Psoas muscle (tissue), 8 donors: ENCODE results near the gene SERPINA4. TPM values are rescaled to one million over a fixed set of nuclear protein-coding genes. Genes with fewer than 3 reads are reported as not detected.
"Not testable (repeated sequence)": the region's sequence is repeated elsewhere in the genome, so short reads cannot be mapped to it uniquely, and the experiment has no call there.

Source experiments
- ATAC-seq, 4 donors: fragments of 200-7000 bp; cut with Tn5 transposase; one replicate each; pipeline ENCODE4 v1.9.1; 2020; ENCODE audit warnings: moderate library complexity in 3 of 4, mild to moderate bottlenecking in 2 of 4
- DNase-seq, 2 donors: peaks; one replicate each; pipeline ENCODE4 v3.0.0-alpha.2; 2020
- H3K27ac ChIP-seq: fragments of 200-600 bp; one replicate; pipeline ENCODE4 v1.8.0; 2022
- H3K27me3 ChIP-seq, 3 donors: fragments of 200-600 bp in 1 of 3; one replicate each; pipeline versions ENCODE4 v1.6.1 to v1.8.0; 2013 to 2022; ENCODE audit warnings: low read length in 2 of 3, mild to moderate bottlenecking in 2 of 3, moderate library complexity in 1 of 3; ENCODE audit not compliant: insufficient read depth in 3 of 3
- H3K36me3 ChIP-seq, 2 donors: fragments of 200-600 bp in 1 of 2; one replicate each; pipeline versions ENCODE4 v1.6.1 to v1.8.0; 2013 to 2022; ENCODE audit warnings: low read depth in 1 of 2, mild to moderate bottlenecking in 1 of 2, moderate library complexity in 1 of 2; ENCODE audit not compliant: insufficient read depth in 1 of 2
- H3K4me1 ChIP-seq: fragments of 200-600 bp; one replicate; pipeline ENCODE4 v1.8.0; 2022
- H3K4me3 ChIP-seq: fragments of 200-600 bp; one replicate; pipeline ENCODE4 v1.8.0; 2022; ENCODE audit warnings: mild to moderate bottlenecking
- H3K9me3 ChIP-seq: fragments of 200-600 bp; one replicate; pipeline ENCODE4 v1.8.0; 2022
- CTCF ChIP-seq: fragments of 200-600 bp; IDR thresholded peaks from one replicate; pipeline ENCODE4 v1.8.0; 2022; ENCODE audit warnings: antibody characterized with exemption
- WGBS, 3 donors: extraction: QIAGEN DNeasy Blood & Tissue Kit; methylation state at CpG; one replicate each; pipeline versions ENCODE4 v1.1.6 to v1.1.7; 2013; 5-methylcytosine and 5-hydroxymethylcytosine counted together
- intact Hi-C, 2 donors: fragments of 100-400 bp; cut with DNase I; formaldehyde crosslinking; loops; one replicate each; pipeline versions ENCODE4 v1.11.0 to v1.14.2; 2022
- polyA plus RNA-seq, 3 donors: library from polyadenylated mRNA; stranded (reverse); fragments of 200-250 nt; gene quantifications; one replicate each; pipeline ENCODE4 v1.2.3, GENCODE V29; 2013
- total RNA-seq, 4 donors: library from RNA; stranded (reverse); fragmentation: NEBNext Ultra II Directional in 2 of 4; extraction: Animal tissue kit (Norgen Biotek cat#: 25700) in 2 of 4; gene quantifications; one replicate each; pipeline versions ENCODE4 v1.2.1 to v1.2.4, GENCODE V29; 2021 to 2023
- donor health status: healthy with polysubstance abuse.
- donor health status: DM: no; HTN: no; CAD: no; lungs with moderate emphysema.
- donor health status: Bipolar disorder and iron deficiency.
- donor health status: healthy.
- donor health status: DM: yes; HTN: yes; CAD: no.
- donor health status: DM: no; HTN: no; CAD: no.
- donor health status: DM: no; HTN: no; CAD: no.
- donor health status: DM: yes; HTN: yes; CAD: no.

SERPINA4 gene
- total and polyA plus RNA-seq, 7 donors, result not detected

- intact Hi-C loops, result no loop called here
- Histone ChIP-seq H3K27ac (no peak overlapping the region), H3K36me3 (no peaks in the 10 kb centered on the region), H3K4me3 (no peak overlapping the region), H3K9me3 (no peaks in the 10 kb centered on the region), H3K4me1 (no peaks in the 10 kb centered on the region), H3K27me3 (peaks cover 0 to 2% (median 0%) of the 10 kb centered on the region in 3 donors)
- no peak for ATAC-seq
- no peak for TF ChIP-seq CTCF
- WGBS, 3 donors, result 76 to 86% (median 77%) methylated on average over 7 of the region's 7 CpGs
- DNase-seq, result no peak
Observed at GRCh38 chr14:94572637-94573303, 11.5 kb downstream of the SERPINA4 start.

- ATAC-seq (no peak), DNase-seq (no peak)
- H3K27me3 ChIP-seq, result peaks cover 0 to 2% (median 0%) of the 10 kb centered on the region in 3 donors
- WGBS, 3 donors, result 82 to 87% (median 85%) methylated on average over 6 of the region's 6 CpGs
- TF ChIP-seq CTCF, result no peak
- H3K27ac ChIP-seq, result no peak overlapping the region
- no peaks in the 10 kb centered on the region for H3K4me1 ChIP-seq
- no peaks in the 10 kb centered on the region for H3K9me3 ChIP-seq
- H3K4me3 ChIP-seq, result no peak overlapping the region
- intact Hi-C loops, result no loop called here
- H3K36me3 ChIP-seq, result no peaks in the 10 kb centered on the region
Observed at GRCh38 chr14:94573475-94574277, 12.4 kb downstream of the SERPINA4 start.

GRCh38 chr14:94574336-94574735, 13.1 kb downstream of the SERPINA4 start:
- H3K27ac ChIP-seq, result no peak overlapping the region
- intact Hi-C loops, result no loop called here
- H3K4me3 ChIP-seq, result no peak overlapping the region
- H3K4me1 ChIP-seq, result no peaks in the 10 kb centered on the region
- no peaks in the 10 kb centered on the region for H3K36me3 ChIP-seq
- WGBS, 3 donors, result 79 to 83% (median 81%) methylated on average over 3 of the region's 3 CpGs
- H3K9me3 ChIP-seq, result no peaks in the 10 kb centered on the region
- peaks cover 0 to 2% (median 0%) of the 10 kb centered on the region in 3 donors for H3K27me3 ChIP-seq
- ATAC-seq (no peak), DNase-seq (no peak)
- no peak for TF ChIP-seq CTCF

GRCh38 chr14:94575730-94576585, 14.7 kb downstream of the SERPINA4 start:
- H3K27ac ChIP-seq, result no peak overlapping the region
- intact Hi-C loops, result no loop called here
- peak in 2 of 4 donors; percentile 51 to 59 for ATAC-seq
- DNase-seq, result no peak
- no peak overlapping the region for H3K4me3 ChIP-seq
- TF ChIP-seq CTCF, result no peak
- 72 to 84% (median 75%) methylated on average over 5 of the region's 5 CpGs for WGBS, 3 donors
- no peaks in the 10 kb centered on the region for H3K36me3 ChIP-seq
- peaks cover 0 to 2% (median 0%) of the 10 kb centered on the region in 3 donors for H3K27me3 ChIP-seq
- H3K9me3 ChIP-seq, result no peaks in the 10 kb centered on the region
- H3K4me1 ChIP-seq, result no peaks in the 10 kb centered on the region

GRCh38 chr14:94577472-94577871, 16.2 kb downstream of the SERPINA4 start:
- H3K9me3 ChIP-seq, H3K27me3 ChIP-seq, DNase-seq, H3K4me3 ChIP-seq, H3K27ac ChIP-seq, ATAC-seq, intact Hi-C loops, H3K4me1 ChIP-seq, H3K36me3 ChIP-seq: not testable (repeated sequence)
